Left hindlimb (tissue), 1 donor: ENCODE measurements around the gene PSMB10.
A peak's percentile ranks its signal among the peaks of the same experiment; 100 is the strongest.
"Not testable (repeated sequence)": the region's sequence is repeated elsewhere in the genome, so short reads cannot be mapped to it uniquely, and the experiment has no call there.

Experiments used
- DNase-seq: peaks from one replicate; pipeline ENCODE4 v3.0.0-alpha.2; 2018

Gene PSMB10

DNA sequence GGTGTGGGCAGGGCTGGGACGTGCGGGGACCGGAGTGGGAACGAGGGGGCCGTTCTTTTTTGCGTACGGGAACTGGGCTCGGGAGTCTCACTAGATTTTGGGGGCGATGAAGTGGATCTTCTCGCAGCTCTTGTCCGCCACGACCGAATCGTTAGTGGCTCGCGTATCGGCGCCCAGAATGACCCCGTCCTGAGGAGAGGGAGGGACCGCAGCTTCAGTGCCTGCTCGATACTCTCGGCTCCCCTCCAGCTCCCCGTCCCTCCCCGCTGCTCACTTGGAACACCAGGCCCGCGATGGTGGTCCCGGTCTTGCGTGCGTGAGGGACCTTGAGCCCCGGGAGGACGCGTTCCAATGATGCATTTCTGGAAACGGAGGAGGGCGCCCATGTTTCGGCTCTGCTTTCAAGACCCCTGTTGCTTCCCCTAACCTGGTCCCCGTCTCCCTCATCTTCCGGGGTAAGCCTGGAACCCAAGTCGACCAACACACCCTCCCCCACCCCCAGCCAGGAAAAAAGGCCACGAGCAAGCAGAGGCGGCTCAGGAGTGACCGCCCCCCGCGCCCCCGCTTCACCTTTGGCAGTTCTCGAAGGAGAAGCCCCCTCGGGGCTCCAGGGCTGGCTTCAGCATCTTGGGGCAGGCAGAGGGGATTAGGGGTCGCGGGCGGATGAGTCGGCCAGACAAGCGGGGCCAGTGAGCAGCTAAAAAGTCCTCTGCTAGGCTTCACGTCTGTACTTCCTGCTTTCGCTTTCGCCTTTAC, at the start of gene PSMB10:
Gene PSMB10, minus strand, starts transcription at position 727 of the 756 bp plus-strand sequence. Its CDS starts 101 bp downstream, at position 626.
- DNase-seq = peak; percentile 79

DNA sequence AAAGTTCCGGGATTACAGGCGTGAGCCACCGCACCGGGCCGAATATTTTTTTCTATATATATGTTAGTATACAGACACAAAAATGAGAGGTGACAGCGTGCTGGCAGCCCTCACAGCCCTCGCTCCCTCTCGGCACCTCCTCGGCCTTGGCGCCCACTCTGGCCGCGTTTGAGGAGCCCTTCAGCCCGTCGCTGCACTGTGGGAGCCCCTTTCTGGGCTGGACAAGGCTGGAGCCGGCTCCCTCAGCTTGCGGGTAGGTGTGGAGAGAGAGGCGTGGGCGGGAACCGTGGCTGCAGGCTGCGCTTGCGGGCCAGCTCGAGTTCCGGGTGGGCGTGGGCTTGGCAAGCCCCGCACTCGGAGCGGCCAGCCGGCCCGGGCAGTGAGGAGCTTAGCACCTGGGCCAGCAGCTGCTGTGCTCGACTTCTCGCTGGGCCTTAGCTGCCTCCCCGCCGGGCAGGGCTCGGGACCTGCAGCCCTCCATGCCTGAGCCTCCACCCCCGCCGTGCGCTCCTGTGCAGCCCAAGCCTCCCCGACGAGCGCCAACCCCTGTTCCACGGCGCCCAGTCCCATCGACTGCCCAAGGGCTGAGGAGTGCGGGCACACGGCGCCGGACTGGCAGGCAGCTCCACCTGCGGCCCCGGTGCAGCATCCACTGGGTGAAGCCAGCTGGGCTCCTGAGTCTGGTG, 45.5 kb upstream of the PSMB10 start:
- no peak for DNase-seq

DNA sequence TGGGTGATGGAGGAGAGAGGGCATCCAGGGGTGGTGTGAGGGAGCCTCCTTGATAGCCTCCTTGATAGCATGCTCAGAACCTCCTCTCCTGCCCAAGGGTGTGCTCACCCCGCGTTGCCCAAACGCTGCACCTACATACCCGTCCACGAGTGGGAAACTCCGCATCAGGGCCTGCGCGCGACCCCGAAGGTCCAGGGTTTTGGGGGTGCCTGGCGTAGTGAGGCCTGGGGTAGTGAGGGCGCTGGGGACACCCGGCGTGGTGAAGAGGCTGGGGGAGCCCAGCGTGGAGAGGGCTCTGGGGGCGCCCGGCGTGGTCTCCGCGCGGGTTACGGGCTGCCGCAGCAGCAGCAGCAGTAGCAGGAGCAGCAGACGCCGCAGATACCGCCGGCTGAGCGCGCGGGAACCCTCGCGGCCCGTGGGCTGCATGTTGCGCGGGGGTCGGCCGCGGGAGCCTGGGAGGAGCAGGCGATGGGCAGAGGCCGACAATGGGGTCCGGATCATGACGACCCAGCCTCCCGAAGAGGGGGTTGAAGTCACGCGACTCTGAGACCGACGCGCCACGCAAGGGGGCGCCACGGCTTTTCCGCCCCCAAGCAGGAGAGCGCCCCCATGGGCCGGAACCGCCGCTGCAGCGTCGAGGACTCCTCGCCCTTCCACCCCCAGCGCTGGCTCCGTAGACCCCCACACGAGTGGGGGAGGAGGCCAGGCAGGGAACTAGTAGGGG, 43.5 kb upstream of the PSMB10 start, which contains the start of gene DPEP3:
Gene DPEP3, minus strand, starts transcription at position 545 of the 724 bp plus-strand sequence. Its CDS starts 119 bp downstream, at position 426.
- no peak for DNase-seq

- no peak for DNase-seq
These were observed 41.0 kb upstream of the PSMB10 start for GRCh38 chr16:67977469-67978227.

GRCh38 chr16:67977005-67977404, 40.4 kb upstream of the PSMB10 start:
- DNase-seq = no peak

GRCh38 chr16:67976205-67976604, 39.6 kb upstream of the PSMB10 start:
- DNase-seq = no peak

- DNase-seq = no peak
These were observed 38.9 kb upstream of the PSMB10 start for GRCh38 chr16:67975321-67976105.

DNA sequence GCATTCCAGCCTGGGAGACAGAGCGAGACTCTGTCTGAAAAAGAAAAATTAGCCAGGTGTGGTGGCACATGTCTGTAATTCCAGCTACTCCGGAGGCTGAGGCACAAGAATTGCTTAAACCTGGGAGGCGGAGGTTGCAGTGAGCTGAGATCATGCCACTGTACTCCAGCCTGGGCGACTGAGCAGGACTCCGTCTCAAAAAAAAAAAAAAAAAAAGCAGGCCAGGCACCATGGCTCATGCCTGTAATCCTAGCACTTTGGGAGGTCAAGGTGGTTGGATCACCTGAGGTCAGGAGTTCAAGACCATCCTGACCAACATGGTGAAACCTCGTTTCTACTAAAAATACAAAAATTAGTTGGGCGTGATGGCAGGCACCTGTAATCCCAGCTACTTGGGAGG, 35.6 kb upstream of the PSMB10 start:
- not testable (repeated sequence) for DNase-seq

DNA sequence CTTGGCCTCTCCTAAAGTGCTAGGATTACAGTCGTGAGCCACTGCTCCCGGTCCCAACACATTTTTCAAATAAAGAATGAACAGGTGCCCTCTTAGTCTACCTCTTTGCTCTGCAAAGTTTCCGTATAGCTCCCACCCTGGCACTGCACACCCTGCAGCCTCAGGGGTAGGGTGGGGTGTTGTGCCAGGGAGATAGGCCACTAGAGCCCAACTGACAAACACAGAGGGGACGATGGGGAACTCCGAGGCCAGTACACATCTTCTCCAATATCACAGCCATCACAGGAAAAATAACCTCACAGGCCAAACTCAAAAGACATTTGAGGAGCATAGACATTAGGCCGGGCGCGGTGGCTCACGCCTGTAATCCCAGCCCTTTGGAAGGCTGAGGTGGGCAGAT, 34.5 kb upstream of the PSMB10 start:
- no peak for DNase-seq

- no peak for DNase-seq
These were observed 32.8 kb upstream of the PSMB10 start for GRCh38 chr16:67969254-67970039.

DNA sequence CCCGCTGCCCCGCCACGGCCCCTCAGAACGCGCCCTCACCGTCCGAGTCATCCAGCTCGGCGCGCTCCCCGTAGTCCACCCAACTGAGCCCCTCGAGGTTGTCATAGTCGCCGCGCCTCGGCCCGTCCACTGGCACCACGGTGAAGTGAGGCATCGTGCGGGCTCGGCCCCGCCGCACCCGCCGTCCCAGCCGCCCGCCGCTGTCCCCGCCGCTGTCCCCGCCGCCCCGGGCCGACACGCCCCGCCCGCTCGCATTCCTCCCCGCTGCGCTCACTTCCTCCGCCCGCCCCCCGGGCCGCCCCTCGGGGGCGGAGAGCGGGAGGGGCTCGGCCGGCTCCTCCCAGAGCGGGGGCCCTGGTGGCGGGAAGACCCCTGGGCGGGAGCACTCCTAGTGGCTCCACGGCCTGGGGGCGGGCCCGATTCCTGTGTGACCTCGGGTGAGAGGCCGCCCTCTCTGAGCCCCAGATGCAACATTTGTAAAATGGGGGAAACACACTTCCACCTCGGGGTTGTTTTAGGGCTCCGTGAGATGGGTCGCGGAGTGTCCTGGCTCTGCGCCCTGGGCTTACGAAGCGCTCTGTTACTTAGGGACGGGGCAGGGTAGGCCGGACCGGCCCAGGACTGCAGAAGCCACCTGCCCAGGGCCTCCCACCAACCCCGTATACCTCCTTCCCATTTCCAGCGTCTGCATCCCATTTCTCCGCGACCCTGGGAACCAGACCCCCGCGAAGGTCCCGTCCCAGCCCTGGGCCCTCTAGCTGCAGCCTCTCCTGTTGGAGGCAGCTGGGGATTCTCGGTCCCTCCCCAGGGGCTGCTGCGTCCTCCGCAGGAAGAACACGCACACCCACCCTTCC, 32.0 kb upstream of the PSMB10 start, which contains the start of gene SLC12A4:
Gene SLC12A4, minus strand, starts transcription at position 238 of the 854 bp plus-strand sequence. Its CDS starts 84 bp downstream, at position 154.
- peak; percentile 95 for DNase-seq

GRCh38 chr16:67967958-67968399, 31.3 kb upstream of the PSMB10 start:
- DNase-seq = peak; percentile 71

- DNase-seq = no peak
These were observed 30.7 kb upstream of the PSMB10 start for GRCh38 chr16:67967183-67967957.

GRCh38 chr16:67966549-67967182, 30.0 kb upstream of the PSMB10 start:
- no peak for DNase-seq

DNA sequence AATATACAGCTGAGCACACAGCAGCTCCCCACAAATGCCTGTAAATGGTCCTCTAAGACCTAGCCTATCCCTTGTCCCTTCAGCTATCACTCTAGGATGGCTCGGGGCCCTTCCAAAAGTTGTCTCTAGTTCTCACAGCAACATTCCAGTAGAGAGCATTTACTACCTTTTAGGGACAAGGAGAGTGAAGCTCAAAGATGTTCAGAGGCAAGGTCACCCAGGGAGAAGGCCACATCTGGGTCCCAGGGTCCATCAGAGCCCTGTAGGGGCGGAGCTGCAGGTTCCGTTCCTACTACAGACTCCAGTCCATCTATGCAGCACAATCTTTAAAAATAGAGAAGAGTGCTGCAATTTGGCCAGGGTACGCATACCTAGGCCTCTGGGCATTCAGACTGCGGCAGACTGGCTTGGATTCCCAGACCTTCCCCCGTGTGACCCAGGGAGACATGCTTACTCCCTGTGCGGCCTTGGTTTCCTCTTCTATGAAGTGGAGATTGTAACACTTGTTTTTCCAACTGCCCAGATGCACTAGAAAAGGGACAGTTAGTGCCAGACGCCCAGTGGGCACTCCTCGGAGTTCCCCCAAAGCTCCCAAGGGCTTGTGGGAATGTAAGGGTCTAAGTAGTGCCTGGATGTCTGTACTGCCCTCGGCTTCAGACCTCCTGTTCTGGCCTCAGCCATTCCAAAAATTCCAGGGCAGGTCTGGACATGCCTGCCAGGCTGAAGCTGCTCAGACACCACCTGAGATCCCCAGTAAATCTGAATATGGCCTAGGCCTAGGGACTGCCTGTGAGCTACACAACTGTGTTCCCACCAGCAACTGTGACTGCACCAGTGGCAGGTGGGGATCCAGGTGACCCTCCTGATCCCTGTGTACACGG, 29.3 kb upstream of the PSMB10 start:
- DNase-seq = no peak

DNA sequence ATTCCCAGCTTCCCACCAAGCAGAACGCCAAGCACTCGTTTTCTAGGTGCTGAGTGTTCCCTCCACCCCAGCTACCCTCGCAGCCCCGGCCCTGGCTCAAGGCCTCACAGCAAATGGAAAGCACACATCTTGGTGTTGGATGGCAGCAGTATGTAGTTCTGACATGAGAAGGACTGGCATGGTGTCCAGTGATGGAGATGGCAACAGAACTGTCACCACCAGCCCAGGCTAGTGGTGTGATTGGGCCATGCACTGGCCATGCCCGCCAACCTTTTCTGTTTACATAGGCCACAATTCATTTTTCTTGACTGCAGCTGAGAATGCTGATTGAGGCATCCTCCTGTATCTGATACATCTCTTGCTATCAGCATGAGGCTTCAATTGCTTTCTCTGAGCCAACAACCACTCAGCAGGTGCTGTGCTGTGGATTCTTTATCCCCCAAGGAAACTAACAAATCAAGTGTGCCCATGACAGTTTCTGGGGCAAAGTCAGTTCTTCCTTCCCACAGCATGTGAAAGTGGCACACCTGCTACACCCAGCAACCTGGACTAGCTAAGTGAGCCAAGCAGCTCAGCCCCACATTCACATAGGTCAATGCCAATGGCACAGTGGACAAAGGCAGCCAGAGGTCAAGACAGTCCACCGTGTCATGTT, 28.0 kb upstream of the PSMB10 start:
- DNase-seq = no peak
